K562 (cell line): ENCODE data around the gene NRF1.

Source experiments
- CBX5 ChIP-seq: IDR thresholded peaks from 2 replicates; pipeline ENCODE4 v1.6.1; 2014; ENCODE audit warnings: low read depth, borderline replicate concordance
- CTCF ChIP-seq, 3 experiments: IDR thresholded peaks in 2 of 3; conservative IDR thresholded peaks in 1 of 3; 2 replicates each; pipeline ENCODE4 v1.5.1; 2011 to 2012; ENCODE audit warnings: low read length in 3 of 3, mild to moderate bottlenecking in 3 of 3, control low read depth in 2 of 3, improper control_type of control experiment in 1 of 3, inconsistent platforms in 1 of 3, low read depth in 1 of 3, mixed read lengths in 1 of 3, moderate library complexity in 1 of 3; ENCODE audit not compliant: insufficient read depth in 2 of 3
- EZH2 ChIP-seq: IDR thresholded peaks from 2 replicates; pipeline ENCODE4 v1.6.1; 2012; ENCODE audit warnings: low read depth, mild to moderate bottlenecking, inconsistent platforms, low read length, borderline replicate concordance
- HCFC1 ChIP-seq: IDR thresholded peaks from 2 replicates; pipeline ENCODE4 v1.6.1; 2012; ENCODE audit warnings: low read depth, low read length, improper control_type of control experiment
- HDAC1 ChIP-seq, 2 experiments: fragments of 450-650 bp; IDR thresholded peaks; 2 replicates each; pipeline ENCODE4 v1.6.1; 2016 to 2017; ENCODE audit warnings: inconsistent platforms in 1 of 2, mild to moderate bottlenecking in 1 of 2, moderate library complexity in 1 of 2
- HNRNPUL1 ChIP-seq: fragments of 200-400 bp; formaldehyde crosslinking; IDR thresholded peaks from 2 replicates; pipeline ENCODE4 v1.6.1; 2017; ENCODE audit warnings: low read length
- MYNN ChIP-seq, 2 experiments: sonication (generic); formaldehyde crosslinking in 1 of 2; IDR thresholded peaks; 2 replicates each; pipeline versions ENCODE4 v1.5.0 to v1.6.1; 2016 to 2020; ENCODE audit warnings: antibody characterized with exemption in 1 of 2, missing genetic modification reagents in 1 of 2
- RCOR1 ChIP-seq, 2 experiments: IDR thresholded peaks; 2 replicates each; pipeline ENCODE4 v1.6.1; 2012; ENCODE audit warnings: low read depth in 2 of 2, low read length in 2 of 2, borderline replicate concordance in 1 of 2, improper control_type of control experiment in 1 of 2
- RFX7 ChIP-seq: fragments of 250-450 bp; sonication (Bioruptor Pico); IDR thresholded peaks from 2 replicates; pipeline ENCODE4 v1.5.1; 2021; ENCODE audit warnings: mild to moderate bottlenecking
- SAP30 ChIP-seq: fragments of 200-600 bp; sonication (generic); IDR thresholded peaks from 2 replicates; pipeline ENCODE4 v1.6.1; 2012; ENCODE audit warnings: borderline replicate concordance, low read depth, mild to moderate bottlenecking, moderate library complexity, low read length, control low read depth, inconsistent platforms; ENCODE audit not compliant: insufficient read depth, poor library complexity, severe bottlenecking
- ZBTB17 ChIP-seq: fragments of 450-650 bp; formaldehyde crosslinking; IDR thresholded peaks from 2 replicates; pipeline ENCODE4 v1.4.0; 2020; ENCODE audit warnings: mild to moderate bottlenecking
- ZKSCAN3 ChIP-seq: fragments of 250-450 bp; sonication (Bioruptor Pico); IDR thresholded peaks from 2 replicates; pipeline ENCODE4 v1.4.0; 2020

GRCh38 chr7:129684777-129685176, 73.3 kb downstream of the NRF1 start:
- TF ChIP-seq RCOR1 (IDR thresholded peaks at IDR 0.05; ENCODE audit: borderline replicate concordance in 1 of 2, low read depth in 2 of 2, low read length in 2 of 2) (no peak), HNRNPUL1 (no peak), ZBTB17 (CRISPR knock-in tag) (no peak), HDAC1 (IDR thresholded peaks at IDR 0.05) (no peak), CBX5 (no peak), SAP30 (no peak), RFX7 (CRISPR knock-in tag) (no peak), CTCF (IDR thresholded peaks at IDR 0.05 in 2 of 3, conservative IDR thresholded peaks at IDR 0.05 in 1 of 3; ENCODE audit: insufficient read depth in 2 of 3, low read depth in 1 of 3, low read length in 3 of 3) (no peak), MYNN (IDR thresholded peaks at IDR 0.05) (no peak), MYNN (CRISPR knock-in tag; IDR thresholded peaks at IDR 0.05) (no peak), ZKSCAN3 (CRISPR knock-in tag) (no peak), EZH2 (no peak), HCFC1 (no peak)
